HepG2 (cell line): ENCODE results near the gene COLQ. TPM values are rescaled to one million over a fixed set of nuclear protein-coding genes. Genes with fewer than 3 reads are reported as not detected.

Experiments
- ATAC-seq: fragments of 200-7000 bp; cut with Tn5 transposase; 3 replicates; pipeline ENCODE4 v1.9.1; 2020; ENCODE audit warnings: mild to moderate bottlenecking, moderate library complexity
- BruUV-seq: library from RNA; stranded (reverse); fragments of 400-500 nt; replicated peaks from 2 replicates; lab custom pipeline; 2021; lab: Mats Ljungman, UMichigan
- CTCF ChIA-PET: fragments of 300-600 bp; formaldehyde crosslinking; extraction: SDS; loops from one replicate; lab custom pipeline; 2021; ENCODE audit warnings: low total read pairs, inconsistent platforms, low intra/inter-chr PET ratio; lab: Yijun Ruan, JAX
- POLR2A ChIA-PET: fragments of 350-600 bp; sonication (Branson Sonifier 250); formaldehyde crosslinking; loops from one replicate; lab custom pipeline; 2020; ENCODE audit warnings: antibody characterized with exemption, inconsistent platforms; lab: Yijun Ruan, JAX
- DNase-seq: peaks from one replicate; pipeline ENCODE4 v3.0.0-alpha.2; 2015; ENCODE audit warnings: low spot score
- FAIRE-seq: peaks from 3 replicates; lab custom pipeline; 2011; peaks lifted over from hg19 to GRCh38; lab: Jason Lieb, UNC
- H2AFZ ChIP-seq: one replicate; pipeline ENCODE4 v1.6.1; 2011; ENCODE audit warnings: low read length, inconsistent platforms
- H3K27ac ChIP-seq: fragments of 300-600 bp; 3 replicates; pipeline ENCODE4 v1.8.0; 2011; ENCODE audit warnings: mixed run types, mild to moderate bottlenecking, mixed read lengths, low read length, inconsistent platforms; ENCODE audit not compliant: insufficient read depth; ENCODE audit errors: extremely low read length
- H3K27me3 ChIP-seq, 2 experiments: fragments of 200-600 bp in 1 of 2; 2 replicates in 1 of 2; 3 replicates in 1 of 2; pipeline versions ENCODE4 v1.6.0 to v1.8.0; 2011; ENCODE audit warnings: low read length in 2 of 2, mild to moderate bottlenecking in 2 of 2, moderate library complexity in 2 of 2, inconsistent platforms in 1 of 2; ENCODE audit not compliant: insufficient read depth in 2 of 2, control insufficient read depth in 1 of 2
- H3K36me3 ChIP-seq, 2 experiments: fragments of 200-600 bp in 1 of 2; replicated peaks in 1 of 2; 2 replicates in 1 of 2; 3 replicates in 1 of 2; pipeline versions ENCODE4 v1.5.1 to v1.8.0; 2011; ENCODE audit warnings: low read length in 2 of 2, inconsistent platforms in 1 of 2; ENCODE audit not compliant: insufficient read depth in 2 of 2, control insufficient read depth in 1 of 2
- H3K4me1 ChIP-seq: 2 replicates; pipeline ENCODE4 v1.5.1; 2012; ENCODE audit warnings: low read length, inconsistent platforms; ENCODE audit not compliant: insufficient read depth
- H3K4me2 ChIP-seq: 2 replicates; pipeline ENCODE4 v1.6.0; 2011; ENCODE audit warnings: low read depth, low read length, inconsistent platforms
- H3K4me3 ChIP-seq, 3 experiments: fragments of 200-600 bp in 1 of 3; sonication (generic), shearing (Covaris generic) in 1 of 3; replicated peaks in 1 of 3; 2 replicates each; pipeline ENCODE4 v1.5.1; 2011 to 2016; ENCODE audit warnings: low read length in 3 of 3, inconsistent platforms in 2 of 3, low read depth in 2 of 3, mild to moderate bottlenecking in 2 of 3, control low read depth in 1 of 3, mixed read lengths in 1 of 3; ENCODE audit not compliant: insufficient read depth in 1 of 3
- H3K79me2 ChIP-seq: one replicate; pipeline ENCODE4 v1.6.1; 2011; ENCODE audit warnings: low read length, inconsistent platforms; ENCODE audit not compliant: insufficient read depth
- H3K9ac ChIP-seq: 2 replicates; pipeline ENCODE4 v1.6.0; 2011; ENCODE audit warnings: mild to moderate bottlenecking, low read depth, low read length, inconsistent platforms; ENCODE audit not compliant: insufficient read depth
- H3K9me3 ChIP-seq: 2 replicates; pipeline ENCODE4 v1.5.1; 2012; ENCODE audit warnings: mild to moderate bottlenecking, low read length
- H4K20me1 ChIP-seq: 2 replicates; pipeline ENCODE4 v1.6.0; 2011; ENCODE audit warnings: inconsistent platforms, mild to moderate bottlenecking, low read length, moderate library complexity; ENCODE audit not compliant: insufficient read depth
- CBFB ChIP-seq: sonication (generic); formaldehyde crosslinking; IDR thresholded peaks from 2 replicates; pipeline ENCODE4 v1.4.0; 2020; ENCODE audit warnings: missing genetic modification reagents
- GATAD1 ChIP-seq: IDR thresholded peaks from 2 replicates; pipeline ENCODE4 v1.6.1; 2016; ENCODE audit warnings: missing genetic modification reagents, missing compliant biosample characterization
- HNF4A ChIP-seq: sonication (generic); formaldehyde crosslinking; IDR thresholded peaks from 2 replicates; pipeline ENCODE4 v1.4.0; 2020; ENCODE audit warnings: missing genetic modification reagents
- HOXD1 ChIP-seq: sonication (generic); formaldehyde crosslinking; IDR thresholded peaks from 2 replicates; pipeline ENCODE4 v1.5.0; 2020; ENCODE audit warnings: missing genetic modification reagents
- POLR2AphosphoS5 ChIP-seq: IDR thresholded peaks from 2 replicates; pipeline ENCODE4 v1.6.1; 2012; ENCODE audit warnings: low read depth, low read length
- REPIN1 ChIP-seq: sonication (generic); formaldehyde crosslinking; IDR thresholded peaks from 2 replicates; pipeline ENCODE4 v1.8.0; 2022; ENCODE audit warnings: missing genetic modification reagents, low read depth, mild to moderate bottlenecking, borderline replicate concordance
- RFX5 ChIP-seq: IDR thresholded peaks from 2 replicates; pipeline ENCODE4 v1.6.1; 2011; ENCODE audit warnings: low read depth, low read length, improper control_type of control experiment
- SIX1 ChIP-seq: sonication (generic); formaldehyde crosslinking; IDR thresholded peaks from 2 replicates; pipeline ENCODE4 v1.4.0; 2020; ENCODE audit warnings: missing genetic modification reagents, borderline replicate concordance
- SP5 ChIP-seq: IDR thresholded peaks from 2 replicates; pipeline ENCODE4 v1.6.1; 2016; ENCODE audit warnings: low read depth, borderline replicate concordance
- SRSF9 ChIP-seq: fragments of 200-400 bp; formaldehyde crosslinking; IDR thresholded peaks from 2 replicates; pipeline ENCODE4 v1.6.1; 2018; ENCODE audit warnings: borderline replicate concordance, mild to moderate bottlenecking, low read depth, low read length; ENCODE audit not compliant: insufficient read depth, poor library complexity, severe bottlenecking
- TBX2 ChIP-seq: sonication (generic); formaldehyde crosslinking; IDR thresholded peaks from 2 replicates; pipeline ENCODE4 v1.5.0; 2020; ENCODE audit warnings: missing genetic modification reagents, mild to moderate bottlenecking, borderline replicate concordance
- ZNF138 ChIP-seq: sonication (generic); formaldehyde crosslinking; IDR thresholded peaks from 2 replicates; pipeline ENCODE4 v1.5.0; 2020; ENCODE audit warnings: mild to moderate bottlenecking, low read depth, missing genetic modification reagents
- ZNF598 ChIP-seq: sonication (generic); formaldehyde crosslinking; IDR thresholded peaks from 2 replicates; pipeline ENCODE4 v1.5.1; 2020; ENCODE audit warnings: mild to moderate bottlenecking, missing genetic modification reagents, borderline replicate concordance
- ZNF619 ChIP-seq: sonication (generic); formaldehyde crosslinking; IDR thresholded peaks from 2 replicates; pipeline ENCODE4 v1.4.0; 2020; ENCODE audit warnings: mild to moderate bottlenecking, missing genetic modification reagents
- WGBS: methylation state at CpG from one replicate; pipeline ENCODE4 v1.1.6; 2017; ENCODE audit warnings: low lambda C conversion rate; 5-methylcytosine and 5-hydroxymethylcytosine counted together
- in situ Hi-C: cut with HindIII; loops from 2 replicates; pipeline ENCODE4 v1.10.0; 2017; ENCODE audit warnings: low pct_unique_long_range_greater_than_20kb; ENCODE audit not compliant: extremely low pct_ligation_motif_present
- intact Hi-C: fragments of 100-400 bp; cut with micrococcal nuclease; formaldehyde crosslinking; loops from one replicate; pipeline ENCODE4 v1.10.0; 2022; ENCODE audit not compliant: unreplicated experiment
- polyA plus RNA-seq, 8 experiments: library from polyadenylated mRNA; depleted of rRNA in 3 of 8; stranded (reverse) in 7 of 8; unstranded in 1 of 8; fragments of >200 nt; fragmentation: Illumina TruSeq in 4 of 8; extraction: Trizol in 4 of 8; gene quantifications; 2 replicates each; pipeline versions ENCODE4 v1.2.1 to v1.2.3, GENCODE V29; 2011 to 2016; ENCODE audit warnings: low read depth in 4 of 8, missing spikeins in 1 of 8, mixed read lengths in 1 of 8; ENCODE audit not compliant: insufficient read depth in 1 of 8
- total RNA-seq, 5 experiments: library from RNA; depleted of rRNA; stranded (reverse); fragments of >200 nt; fragmentation: Illumina TruSeq; extraction: Trizol; gene quantifications; 2 replicates each; pipeline ENCODE4 v1.2.3, GENCODE V29; 2016; ENCODE audit warnings: low read depth in 1 of 5
- TF ChIP-seq, protein P1 (sequence below): sonication (generic); formaldehyde crosslinking; IDR thresholded peaks from 2 replicates; pipeline ENCODE4 v1.5.1; 2020; ENCODE audit warnings: mild to moderate bottlenecking, moderate library complexity, missing genetic modification reagents
- TF ChIP-seq, protein P2 (sequence below): sonication (generic); formaldehyde crosslinking; IDR thresholded peaks from 2 replicates; pipeline ENCODE4 v1.4.0; 2020; ENCODE audit warnings: mild to moderate bottlenecking, missing genetic modification reagents
- TF ChIP-seq, protein P3 (sequence below): sonication (generic); formaldehyde crosslinking; IDR thresholded peaks from 2 replicates; pipeline ENCODE4 v1.8.1; 2023; ENCODE audit warnings: mild to moderate bottlenecking, missing genetic modification reagents
- TF ChIP-seq, protein P4 (sequence below): sonication (generic); formaldehyde crosslinking; IDR thresholded peaks from 2 replicates; pipeline ENCODE4 v1.5.0; 2020; ENCODE audit warnings: mild to moderate bottlenecking, missing genetic modification reagents, borderline replicate concordance

COLQ gene
- total and polyA plus RNA-seq, 2 of the 13 experiments (the other 11 are each of a cell fraction or from before 2014, with no cell fraction given), result 0.31 to 0.46 TPM

DNA sequence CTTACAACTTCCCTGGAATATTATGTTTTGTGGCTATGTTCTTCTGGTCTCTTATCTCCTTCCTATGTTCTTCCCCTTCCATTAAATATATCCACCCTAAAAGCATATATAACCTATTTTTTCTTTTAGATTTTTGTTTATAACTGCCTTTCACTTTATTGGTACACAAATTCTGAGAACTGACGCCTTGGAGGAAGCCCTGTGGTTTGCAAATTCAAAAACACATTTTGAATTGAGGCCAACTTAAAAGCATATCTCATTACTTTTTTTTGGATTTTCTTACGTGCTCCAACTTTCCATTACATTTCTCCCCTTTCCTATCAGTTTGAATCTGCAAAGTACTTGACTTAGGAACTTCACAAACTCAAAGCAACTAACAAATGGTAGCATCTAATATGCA lies 15.3 kb upstream of the COLQ start:
- no peak for DNase-seq
- no peak overlapping the region for H3K27ac ChIP-seq
- no TSS peak for BruUV-seq
- no peak overlapping the region for H2AFZ ChIP-seq
- ATAC-seq, result no peak
- no peaks in the 10 kb centered on the region for H3K4me1 ChIP-seq
- no peak for FAIRE-seq
- H3K4me2 ChIP-seq, result no peak overlapping the region
- WGBS, result 34% methylated on average over 2 of the region's 2 CpGs
- POLR2A ChIA-PET, result no interaction called here
- no peaks in the 10 kb centered on the region for H4K20me1 ChIP-seq
- no peaks in the 10 kb centered on the region for H3K36me3 ChIP-seq
- H3K79me2 ChIP-seq, result no peaks in the 10 kb centered on the region
- in situ Hi-C loops, result no loop called here
- H3K27me3 ChIP-seq, result no peaks in the 10 kb centered on the region
- intact Hi-C loops, result no loop called here
- H3K9ac ChIP-seq, result no peak overlapping the region
- no peaks in the 10 kb centered on the region for H3K9me3 ChIP-seq
- CTCF ChIA-PET, result no interaction called here
- TF ChIP-seq TBX2 (CRISPR knock-in tag), result no peak
- no peak for TF ChIP-seq POLR2AphosphoS5
- TF ChIP-seq CBFB (CRISPR knock-in tag), result no peak
- no peak for TF ChIP-seq ZNF619
- no peak for TF ChIP-seq SIX1 (CRISPR knock-in tag)
- TF ChIP-seq, protein P1, sequence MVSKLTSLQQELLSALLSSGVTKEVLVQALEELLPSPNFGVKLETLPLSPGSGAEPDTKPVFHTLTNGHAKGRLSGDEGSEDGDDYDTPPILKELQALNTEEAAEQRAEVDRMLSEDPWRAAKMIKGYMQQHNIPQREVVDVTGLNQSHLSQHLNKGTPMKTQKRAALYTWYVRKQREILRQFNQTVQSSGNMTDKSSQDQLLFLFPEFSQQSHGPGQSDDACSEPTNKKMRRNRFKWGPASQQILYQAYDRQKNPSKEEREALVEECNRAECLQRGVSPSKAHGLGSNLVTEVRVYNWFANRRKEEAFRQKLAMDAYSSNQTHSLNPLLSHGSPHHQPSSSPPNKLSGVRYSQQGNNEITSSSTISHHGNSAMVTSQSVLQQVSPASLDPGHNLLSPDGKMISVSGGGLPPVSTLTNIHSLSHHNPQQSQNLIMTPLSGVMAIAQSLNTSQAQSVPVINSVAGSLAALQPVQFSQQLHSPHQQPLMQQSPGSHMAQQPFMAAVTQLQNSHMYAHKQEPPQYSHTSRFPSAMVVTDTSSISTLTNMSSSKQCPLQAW (CRISPR knock-in tag), result no peak
- TF ChIP-seq SP5 (CRISPR knock-in tag), result no peak
- TF ChIP-seq RFX5, result no peak
- no peak for TF ChIP-seq HOXD1 (CRISPR knock-in tag)
- TF ChIP-seq, protein P2, sequence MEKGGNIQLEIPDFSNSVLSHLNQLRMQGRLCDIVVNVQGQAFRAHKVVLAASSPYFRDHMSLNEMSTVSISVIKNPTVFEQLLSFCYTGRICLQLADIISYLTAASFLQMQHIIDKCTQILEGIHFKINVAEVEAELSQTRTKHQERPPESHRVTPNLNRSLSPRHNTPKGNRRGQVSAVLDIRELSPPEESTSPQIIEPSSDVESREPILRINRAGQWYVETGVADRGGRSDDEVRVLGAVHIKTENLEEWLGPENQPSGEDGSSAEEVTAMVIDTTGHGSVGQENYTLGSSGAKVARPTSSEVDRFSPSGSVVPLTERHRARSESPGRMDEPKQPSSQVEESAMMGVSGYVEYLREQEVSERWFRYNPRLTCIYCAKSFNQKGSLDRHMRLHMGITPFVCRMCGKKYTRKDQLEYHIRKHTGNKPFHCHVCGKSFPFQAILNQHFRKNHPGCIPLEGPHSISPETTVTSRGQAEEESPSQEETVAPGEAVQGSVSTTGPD, result no peak
- TF ChIP-seq HNF4A (CRISPR knock-in tag), result no peak
- TF ChIP-seq ZNF598 (CRISPR knock-in tag), result no peak
- no peak for TF ChIP-seq ZNF138 (CRISPR knock-in tag)
- TF ChIP-seq, protein P3, sequence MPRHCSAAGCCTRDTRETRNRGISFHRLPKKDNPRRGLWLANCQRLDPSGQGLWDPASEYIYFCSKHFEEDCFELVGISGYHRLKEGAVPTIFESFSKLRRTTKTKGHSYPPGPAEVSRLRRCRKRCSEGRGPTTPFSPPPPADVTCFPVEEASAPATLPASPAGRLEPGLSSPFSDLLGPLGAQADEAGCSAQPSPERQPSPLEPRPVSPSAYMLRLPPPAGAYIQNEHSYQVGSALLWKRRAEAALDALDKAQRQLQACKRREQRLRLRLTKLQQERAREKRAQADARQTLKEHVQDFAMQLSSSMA (CRISPR knock-in tag), result no peak
- TF ChIP-seq, protein P4, sequence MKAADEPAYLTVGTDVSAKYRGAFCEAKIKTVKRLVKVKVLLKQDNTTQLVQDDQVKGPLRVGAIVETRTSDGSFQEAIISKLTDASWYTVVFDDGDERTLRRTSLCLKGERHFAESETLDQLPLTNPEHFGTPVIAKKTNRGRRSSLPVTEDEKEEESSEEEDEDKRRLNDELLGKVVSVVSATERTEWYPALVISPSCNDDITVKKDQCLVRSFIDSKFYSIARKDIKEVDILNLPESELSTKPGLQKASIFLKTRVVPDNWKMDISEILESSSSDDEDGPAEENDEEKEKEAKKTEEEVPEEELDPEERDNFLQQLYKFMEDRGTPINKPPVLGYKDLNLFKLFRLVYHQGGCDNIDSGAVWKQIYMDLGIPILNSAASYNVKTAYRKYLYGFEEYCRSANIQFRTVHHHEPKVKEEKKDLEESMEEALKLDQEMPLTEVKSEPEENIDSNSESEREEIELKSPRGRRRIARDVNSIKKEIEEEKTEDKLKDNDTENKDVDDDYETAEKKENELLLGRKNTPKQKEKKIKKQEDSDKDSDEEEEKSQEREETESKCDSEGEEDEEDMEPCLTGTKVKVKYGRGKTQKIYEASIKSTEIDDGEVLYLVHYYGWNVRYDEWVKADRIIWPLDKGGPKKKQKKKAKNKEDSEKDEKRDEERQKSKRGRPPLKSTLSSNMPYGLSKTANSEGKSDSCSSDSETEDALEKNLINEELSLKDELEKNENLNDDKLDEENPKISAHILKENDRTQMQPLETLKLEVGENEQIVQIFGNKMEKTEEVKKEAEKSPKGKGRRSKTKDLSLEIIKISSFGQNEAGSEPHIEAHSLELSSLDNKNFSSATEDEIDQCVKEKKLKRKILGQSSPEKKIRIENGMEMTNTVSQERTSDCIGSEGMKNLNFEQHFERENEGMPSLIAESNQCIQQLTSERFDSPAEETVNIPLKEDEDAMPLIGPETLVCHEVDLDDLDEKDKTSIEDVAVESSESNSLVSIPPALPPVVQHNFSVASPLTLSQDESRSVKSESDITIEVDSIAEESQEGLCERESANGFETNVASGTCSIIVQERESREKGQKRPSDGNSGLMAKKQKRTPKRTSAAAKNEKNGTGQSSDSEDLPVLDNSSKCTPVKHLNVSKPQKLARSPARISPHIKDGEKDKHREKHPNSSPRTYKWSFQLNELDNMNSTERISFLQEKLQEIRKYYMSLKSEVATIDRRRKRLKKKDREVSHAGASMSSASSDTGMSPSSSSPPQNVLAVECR (CRISPR knock-in tag), result no peak
- TF ChIP-seq GATAD1 (CRISPR knock-in tag), result no peak
- TF ChIP-seq REPIN1 (CRISPR knock-in tag), result no peak
- no peak for TF ChIP-seq SRSF9
- H3K4me3 ChIP-seq, result no peak overlapping the region
